Stimulated activated CD4-positive, alpha-beta T cell treated with anti-CD3 and anti-CD28 coated beads, TNF-alpha, amount 100 ng/mL, for 24 hours (primary cell): ENCODE results near the gene HLA-DRA.

Source experiments
- DNase-seq, 3 experiments: peaks; one replicate each; pipeline ENCODE4 v3.0.0-alpha.2; 2020; ENCODE audit warnings: low read depth in 3 of 3

The HLA-DRA gene

DNA sequence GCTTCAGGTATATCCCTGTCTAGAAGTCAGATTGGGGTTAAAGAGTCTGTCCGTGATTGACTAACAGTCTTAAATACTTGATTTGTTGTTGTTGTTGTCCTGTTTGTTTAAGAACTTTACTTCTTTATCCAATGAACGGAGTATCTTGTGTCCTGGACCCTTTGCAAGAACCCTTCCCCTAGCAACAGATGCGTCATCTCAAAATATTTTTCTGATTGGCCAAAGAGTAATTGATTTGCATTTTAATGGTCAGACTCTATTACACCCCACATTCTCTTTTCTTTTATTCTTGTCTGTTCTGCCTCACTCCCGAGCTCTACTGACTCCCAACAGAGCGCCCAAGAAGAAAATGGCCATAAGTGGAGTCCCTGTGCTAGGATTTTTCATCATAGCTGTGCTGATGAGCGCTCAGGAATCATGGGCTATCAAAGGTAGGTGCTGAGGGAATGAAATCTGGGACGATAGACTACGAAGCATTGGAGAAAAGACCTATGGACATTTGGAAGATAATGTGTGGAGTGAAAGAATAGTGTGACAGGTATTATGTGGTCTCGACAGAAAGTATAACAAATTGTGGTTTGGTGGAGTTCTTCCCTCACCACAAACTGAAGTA, at the start of gene HLA-DRA:
TSS of gene HLA-DRA (plus strand) at position 286 of the 613 bp plus-strand sequence. CDS start at position 350, 64 bp downstream.
- DNase-seq, result peak in 1 of 3 experiments; percentile 29

DNA sequence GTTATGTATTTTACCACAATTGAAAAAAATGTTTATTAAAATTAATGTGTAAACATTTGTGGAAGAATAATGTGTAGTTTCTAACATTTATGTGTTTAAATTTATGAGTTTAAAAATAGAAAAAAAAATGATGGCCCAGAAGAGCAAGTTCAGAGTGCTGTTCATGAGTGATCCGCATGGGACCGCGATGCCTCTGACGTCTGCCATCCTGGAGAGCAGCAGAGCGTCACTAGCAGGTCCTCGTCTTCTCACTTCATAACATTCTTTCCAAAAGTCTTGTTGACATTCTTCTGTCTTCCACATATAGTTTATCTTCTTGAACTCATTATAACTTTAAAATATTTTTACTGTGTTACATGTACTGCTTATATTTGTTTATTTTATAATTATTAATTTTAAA, 48.2 kb upstream of the HLA-DRA start:
- no peak for DNase-seq

DNA sequence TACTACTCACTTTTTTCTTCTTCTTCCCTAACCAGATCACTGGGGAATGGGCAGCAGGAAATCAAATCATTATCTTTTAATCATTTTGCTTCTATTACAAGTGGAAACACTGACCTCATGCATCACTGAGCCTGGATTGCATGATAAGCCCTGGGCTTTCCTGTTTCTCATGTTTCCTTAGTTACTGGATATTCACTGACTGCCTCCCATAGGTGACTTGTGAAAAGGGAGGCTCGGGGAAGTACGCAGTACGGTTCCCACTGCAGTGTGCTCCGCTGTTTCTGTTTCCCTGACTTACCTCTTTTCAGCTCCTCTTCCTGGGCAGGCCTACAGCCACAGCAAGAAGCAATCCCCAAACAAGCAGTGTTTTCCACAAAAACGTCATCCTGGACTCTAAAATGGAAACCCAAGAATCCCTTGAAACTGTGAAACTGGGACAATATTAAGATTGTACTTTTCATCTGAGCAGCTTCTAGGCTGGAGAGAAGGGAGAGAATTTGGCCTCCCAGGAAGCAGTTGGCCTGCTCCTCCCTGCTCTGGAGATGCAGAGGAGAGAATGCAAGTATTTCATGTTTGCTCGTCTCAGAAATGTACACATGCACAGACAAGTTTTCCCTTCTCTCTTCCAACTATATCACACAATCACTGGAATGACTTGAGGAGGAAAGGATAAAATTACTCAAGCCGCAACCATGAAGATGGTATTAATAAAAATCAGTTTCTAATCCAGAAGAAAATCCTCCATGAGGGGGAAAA, 45.8 kb upstream of the HLA-DRA start:
- DNase-seq, result no peak

DNA sequence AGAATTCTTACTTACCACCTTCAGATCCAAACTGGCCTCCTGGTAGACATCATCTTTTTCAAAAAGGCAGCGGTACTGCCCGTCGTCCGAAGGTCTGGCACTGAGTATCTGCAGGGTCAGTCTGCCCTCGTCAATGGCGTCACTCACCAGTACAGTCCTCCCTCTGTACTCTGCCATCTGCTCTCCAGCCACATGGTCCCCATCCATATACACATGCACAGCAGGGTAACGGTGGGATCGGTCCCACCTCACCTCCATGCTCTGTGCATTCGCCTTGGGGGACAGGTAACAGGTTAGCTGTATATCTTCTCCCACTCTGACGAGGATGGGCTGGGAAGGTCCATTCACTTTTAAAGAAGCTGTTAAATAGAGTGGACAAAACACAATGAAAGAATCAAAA, 43.7 kb upstream of the HLA-DRA start:
- no peak for DNase-seq

DNA sequence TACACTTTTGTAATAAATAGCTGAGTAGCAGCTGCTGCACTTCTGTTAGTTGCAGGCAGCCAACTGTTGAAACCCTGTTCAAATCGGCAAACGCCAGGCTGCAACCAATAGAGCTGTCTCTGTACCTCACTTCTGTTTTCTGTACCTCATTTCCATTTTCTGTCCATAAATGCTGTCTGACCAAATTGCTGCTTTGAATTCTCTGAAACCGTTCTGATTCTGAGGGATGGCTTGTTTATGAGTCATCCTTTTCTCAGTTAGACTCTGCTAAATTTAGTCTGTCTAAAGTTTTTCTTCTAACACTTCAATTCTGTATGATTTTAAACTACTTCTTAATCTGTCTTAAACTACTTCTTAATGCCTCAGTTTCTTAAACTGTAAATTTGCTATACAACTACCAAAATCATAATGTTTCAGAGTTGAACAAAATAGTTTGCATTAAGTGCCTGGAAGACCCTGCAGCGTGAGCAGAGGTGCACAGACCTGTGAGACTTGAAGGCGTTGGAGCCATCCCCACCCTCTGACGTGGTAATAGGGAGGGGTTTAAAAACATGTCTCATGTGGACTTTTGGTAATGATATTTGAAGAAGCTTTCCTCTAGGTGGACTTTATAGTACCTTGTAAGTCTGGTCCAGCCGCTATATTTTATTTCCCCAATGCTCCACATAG, 42.3 kb upstream of the HLA-DRA start:
- no peak for DNase-seq

DNA sequence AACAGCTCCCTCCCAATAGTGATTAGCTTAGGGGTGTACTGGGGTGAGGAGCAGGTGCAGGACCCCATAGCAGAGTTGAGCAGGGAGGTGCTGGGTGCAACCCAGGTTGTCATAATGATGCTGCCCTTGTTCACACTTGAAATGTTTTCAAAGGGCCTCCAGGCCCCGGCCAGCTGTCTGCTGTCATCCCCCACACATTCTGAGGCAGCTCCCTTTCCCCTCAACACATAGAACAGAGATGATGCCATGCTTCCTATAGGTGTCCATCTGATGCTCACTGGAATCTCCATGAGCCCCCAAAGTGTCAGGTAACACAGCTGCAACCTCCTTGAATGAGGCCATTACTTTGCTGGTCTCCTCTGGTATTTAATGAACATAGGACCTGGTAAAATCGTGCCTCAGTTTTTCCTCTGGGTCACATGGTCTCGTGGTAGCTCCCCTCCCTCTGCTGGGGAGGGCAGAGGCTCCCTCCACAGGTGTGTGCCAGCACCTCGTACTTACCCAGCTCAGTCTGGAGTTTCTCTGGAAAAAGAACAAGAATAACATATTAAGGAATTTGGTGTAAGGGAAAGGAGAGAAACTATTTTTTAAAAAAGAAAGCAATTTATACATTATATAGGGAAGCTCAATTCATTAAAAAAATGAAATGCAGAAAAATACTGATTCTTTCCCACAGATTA, 38.3 kb upstream of the HLA-DRA start:
- no peak for DNase-seq

DNA sequence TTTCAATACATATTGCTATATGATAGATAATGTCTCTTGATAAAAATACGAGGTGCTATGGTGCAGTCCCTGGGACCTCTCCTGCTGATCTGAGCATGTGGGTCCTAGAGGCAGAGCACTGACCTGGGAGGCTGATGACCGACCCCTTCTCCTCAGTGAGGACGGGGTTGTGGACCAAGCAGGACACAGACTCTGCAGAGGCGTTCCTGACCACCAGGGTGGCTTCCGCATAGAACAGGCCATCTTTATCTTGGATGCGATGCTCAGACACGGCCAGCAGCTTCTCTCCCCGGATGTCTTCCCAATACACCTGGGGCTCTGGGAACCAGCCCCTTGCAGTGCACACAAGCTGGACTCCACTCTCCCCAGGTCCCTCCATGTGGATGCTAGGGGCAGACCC, 36.9 kb upstream of the HLA-DRA start:
- no peak for DNase-seq

DNA sequence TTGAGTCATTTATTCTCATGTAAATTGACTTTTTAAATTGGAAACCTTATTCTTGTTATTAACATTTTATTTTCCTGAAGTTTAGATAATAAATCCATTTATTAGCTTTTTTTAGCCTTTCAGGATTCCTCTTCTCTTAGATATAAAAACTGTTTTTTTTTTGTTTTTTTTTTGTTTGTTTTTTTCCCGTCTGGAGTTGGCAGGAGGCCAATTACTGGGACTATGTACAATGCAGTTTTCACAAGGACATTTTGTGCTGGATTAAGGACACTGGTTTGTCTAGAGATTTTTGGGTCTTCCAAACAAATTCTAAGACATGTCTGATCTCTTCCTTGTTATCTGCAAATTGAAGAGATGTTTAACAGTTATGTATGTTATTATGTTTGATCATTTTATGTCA, 34.0 kb upstream of the HLA-DRA start:
- DNase-seq, result no peak

DNA sequence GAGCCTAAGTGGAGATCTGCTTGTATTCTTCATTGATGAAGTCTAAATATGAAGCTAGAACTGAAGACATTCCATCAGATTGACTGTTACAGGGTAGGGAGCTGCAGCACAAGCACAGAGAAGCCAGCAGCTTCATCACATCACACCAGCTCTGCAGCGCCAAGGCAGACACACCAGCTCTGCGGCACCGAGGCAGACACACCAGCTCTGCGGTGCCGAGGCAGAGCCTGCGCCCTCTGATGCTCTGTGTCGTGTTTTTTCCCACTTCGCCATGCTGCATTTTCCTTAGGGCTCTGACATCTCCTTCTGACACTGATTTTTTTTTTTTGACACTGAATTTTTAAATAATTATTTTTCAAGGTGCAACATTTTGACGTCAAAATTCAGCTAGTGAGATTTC, 33.5 kb upstream of the HLA-DRA start:
- no peak for DNase-seq

DNA sequence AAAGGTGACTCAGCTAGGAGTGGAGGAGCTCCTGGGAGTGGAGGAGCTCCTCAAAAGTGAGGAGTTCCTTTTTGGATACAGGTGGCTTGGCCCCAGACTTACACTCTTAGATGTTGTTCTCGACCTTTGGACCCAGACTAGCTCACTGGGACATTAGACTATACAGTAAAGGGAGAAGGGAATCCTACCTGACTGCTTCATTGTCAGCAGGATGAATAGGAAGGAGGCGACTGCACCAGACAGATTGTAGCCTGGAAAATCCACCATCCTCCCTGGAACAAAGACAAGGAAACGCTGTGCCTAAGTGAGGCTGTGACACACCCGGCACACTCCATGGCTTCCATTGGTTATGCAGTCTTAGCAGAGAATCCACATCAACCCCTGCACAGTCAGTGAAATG, 32.8 kb upstream of the HLA-DRA start, which contains the start of gene BTNL2:
TSS of gene BTNL2 (minus strand) at position 325 of the 400 bp plus-strand sequence. CDS start at position 267, 58 bp downstream.
- DNase-seq, result no peak

DNA sequence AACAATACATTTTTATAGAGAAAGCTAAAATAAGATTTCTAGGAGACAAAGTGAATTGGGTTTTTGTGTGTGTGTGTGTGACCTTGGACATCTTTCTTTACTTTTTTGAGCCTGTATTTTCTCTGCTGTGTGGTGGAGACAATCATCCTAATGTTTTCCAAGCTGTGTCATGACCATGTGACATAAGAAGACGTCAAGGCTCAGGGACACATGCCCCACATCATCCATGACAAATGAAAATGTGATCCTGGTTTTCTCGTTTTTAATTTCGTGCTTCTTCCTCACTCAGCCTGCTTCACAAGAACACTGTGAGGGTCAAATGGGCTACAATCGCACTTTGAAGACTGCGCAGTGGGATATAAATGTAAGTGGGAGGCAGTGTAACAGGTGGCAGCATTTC, 28.8 kb upstream of the HLA-DRA start:
- DNase-seq, result no peak

DNA sequence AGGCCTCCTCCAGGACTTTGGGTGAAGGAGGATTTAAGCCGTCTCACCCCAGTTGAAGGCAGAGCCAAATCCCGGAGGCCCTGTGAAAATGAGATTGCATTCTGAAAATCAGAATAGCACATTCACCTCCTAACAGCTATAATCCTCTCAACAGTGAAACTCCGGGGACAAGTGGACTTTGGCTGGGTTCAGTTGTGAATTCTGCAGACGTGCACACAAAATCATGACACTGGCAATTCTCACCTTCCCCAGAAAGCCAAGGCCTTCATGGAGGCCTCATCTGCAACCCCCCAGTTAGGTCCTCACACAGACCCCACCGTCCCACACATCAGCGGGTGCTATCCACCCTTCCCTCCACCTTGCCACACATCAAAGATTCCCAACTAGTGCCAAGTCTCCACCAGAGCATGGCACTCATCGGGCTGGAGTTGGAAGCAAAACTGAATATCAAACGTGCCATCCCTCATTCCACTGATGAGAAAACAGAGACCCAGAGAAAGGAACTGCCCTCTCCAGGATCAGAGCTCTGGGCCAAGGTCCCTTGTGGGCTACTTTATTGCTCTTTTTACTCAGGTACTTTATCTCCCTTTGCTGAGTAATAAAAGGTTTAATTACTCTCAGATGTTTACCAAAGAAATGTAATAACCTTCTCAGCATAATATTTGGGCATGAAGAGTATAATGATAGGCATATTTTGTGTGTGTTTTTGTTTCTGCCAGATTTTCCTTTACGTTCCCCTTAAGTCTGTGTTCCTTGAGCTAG, 27.9 kb upstream of the HLA-DRA start:
- no peak for DNase-seq

DNA sequence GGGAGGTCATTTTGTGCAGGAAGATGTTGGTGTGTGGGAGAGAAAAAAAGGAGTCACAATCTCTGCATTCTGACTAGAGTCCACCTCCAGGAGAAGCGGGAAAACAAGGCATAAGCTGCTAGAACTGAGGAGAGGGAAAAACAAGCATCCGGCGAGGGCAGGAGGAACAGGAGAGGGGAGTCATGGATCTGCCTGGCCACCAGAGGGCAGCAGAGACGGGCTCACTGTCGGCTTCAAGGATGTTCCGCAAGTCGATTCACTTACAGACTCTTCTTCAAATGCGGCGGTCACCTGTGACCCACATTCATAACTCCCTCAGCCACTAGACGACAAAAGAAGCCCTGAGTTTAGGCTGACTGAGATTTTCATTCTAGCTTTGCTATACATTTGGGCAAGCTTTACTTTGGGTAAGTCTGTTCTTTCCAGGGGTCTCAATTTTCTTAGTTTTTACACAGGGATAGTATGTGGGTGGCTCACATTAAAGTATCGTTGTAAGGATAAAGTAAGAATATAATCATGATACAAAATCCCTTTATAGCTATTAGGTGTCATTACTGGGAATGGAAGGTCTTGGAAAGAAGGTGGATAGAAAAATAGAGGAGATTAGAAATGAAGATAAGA, 26.1 kb upstream of the HLA-DRA start:
- peak; percentile 75 to 80 (median 76) for DNase-seq

DNA sequence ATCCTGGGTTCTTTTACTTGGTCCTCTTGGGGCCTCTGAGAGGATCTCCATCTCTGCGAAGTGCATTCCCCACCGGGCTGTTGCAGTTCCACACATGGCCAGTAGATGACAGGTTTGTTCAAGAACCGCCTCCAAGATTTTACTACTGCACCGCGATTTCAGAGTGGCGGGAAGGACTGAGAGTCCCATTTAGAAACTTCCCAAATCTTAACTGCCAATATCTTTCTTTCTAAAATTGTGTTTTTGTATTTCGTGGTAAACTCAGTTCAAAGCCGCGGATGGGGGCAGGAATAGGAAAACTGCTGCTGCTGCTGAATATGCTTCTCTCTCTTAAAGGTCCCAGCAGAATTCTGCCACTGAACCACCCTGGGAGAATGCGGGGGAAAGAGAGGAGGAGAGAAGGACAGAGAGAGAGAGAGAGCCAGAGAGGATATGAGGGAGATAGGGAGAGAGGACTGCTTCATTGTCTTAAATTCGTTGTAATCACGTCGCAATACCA, 24.1 kb upstream of the HLA-DRA start:
- DNase-seq, result peak; percentile 50 to 74 (median 71)

DNA sequence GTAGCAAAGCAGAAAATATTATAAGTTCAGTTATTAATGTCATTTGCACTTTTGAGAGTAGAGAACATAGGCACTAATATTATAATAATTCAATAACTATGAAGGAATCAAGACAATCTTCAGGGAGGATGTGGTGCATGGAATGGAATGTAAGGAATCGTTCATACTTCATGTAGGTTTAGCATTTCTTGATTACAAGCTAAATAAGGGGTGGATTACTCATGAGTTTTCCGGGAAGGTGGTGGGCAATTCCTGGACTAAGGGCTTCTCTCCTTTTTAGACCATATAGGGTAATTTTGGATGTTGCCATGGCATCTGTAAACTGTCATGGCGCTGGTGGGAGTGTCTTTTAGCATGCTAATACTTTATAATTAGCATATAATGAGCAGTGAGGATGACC, 23.7 kb upstream of the HLA-DRA start:
- DNase-seq, result no peak

DNA sequence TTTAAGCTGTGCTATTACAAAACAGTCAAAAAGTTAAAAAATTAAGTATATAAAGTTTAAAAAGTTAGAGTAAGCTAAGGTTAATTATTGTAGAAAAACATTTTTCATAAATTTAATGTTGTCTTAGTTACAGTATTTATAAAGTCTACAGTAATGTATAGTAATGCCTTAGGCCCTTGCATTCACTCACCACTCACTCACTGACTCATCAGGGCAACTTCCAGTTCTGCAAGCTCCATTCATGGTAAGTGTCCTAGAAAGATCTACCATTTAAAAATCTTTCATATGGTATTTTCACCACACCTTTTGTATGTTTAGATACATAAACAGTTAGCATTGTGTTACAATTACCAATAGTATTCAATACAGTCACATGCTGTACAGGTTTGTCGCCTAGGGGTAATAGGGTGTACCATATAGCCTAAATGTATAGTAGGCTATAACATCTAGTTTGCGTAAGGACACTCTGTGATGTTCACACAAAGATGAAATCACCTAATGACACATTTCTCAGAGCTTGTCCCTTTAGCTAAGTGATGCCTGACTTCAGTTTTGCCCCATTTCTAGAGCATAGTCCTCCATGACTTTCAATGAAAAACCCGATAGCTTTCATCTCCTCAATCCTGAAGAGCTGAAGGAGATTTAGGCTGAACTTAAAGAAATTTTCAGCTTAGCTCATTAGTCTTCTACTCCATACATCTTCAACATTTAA, 14.9 kb upstream of the HLA-DRA start:
- no peak for DNase-seq

DNA sequence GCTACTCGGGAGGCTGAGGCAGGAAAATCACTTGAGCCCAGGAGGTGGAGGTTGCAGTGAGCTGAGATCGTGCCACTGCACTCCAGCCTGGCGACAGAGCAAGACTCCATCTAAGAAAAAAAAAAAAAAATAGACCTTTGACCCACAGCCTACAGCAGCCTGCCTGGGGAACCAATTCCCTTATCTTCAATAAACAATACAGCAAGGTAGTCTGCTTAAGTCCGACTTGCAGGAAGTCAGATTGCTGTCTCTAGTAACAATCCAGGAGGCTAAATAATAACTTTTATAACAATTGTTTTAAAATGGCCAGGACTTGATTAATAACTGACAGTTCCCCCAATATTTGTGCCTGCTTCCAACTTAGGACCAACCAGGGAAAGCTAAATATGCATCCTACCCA, 13.3 kb upstream of the HLA-DRA start:
- no peak for DNase-seq

DNA sequence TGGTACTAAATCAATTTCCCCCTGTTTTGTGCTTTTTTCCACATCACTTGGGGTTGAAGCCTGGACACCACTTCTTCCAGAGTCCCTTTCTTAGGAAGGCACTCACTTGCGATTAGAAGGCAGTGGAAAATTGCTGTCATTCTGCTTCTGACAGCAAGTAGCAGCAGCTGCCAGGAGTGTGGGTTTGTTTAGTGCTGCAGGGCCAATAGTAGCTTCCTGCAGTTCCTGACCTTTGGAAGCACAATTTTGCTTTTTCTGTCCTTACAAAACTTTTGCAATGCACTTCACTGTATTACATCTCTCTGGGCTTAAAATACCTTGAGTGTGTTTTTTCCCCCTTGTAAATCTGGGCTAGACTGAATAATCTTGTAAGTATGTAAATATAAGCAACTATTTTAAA, 12.5 kb upstream of the HLA-DRA start:
- no peak for DNase-seq

DNA sequence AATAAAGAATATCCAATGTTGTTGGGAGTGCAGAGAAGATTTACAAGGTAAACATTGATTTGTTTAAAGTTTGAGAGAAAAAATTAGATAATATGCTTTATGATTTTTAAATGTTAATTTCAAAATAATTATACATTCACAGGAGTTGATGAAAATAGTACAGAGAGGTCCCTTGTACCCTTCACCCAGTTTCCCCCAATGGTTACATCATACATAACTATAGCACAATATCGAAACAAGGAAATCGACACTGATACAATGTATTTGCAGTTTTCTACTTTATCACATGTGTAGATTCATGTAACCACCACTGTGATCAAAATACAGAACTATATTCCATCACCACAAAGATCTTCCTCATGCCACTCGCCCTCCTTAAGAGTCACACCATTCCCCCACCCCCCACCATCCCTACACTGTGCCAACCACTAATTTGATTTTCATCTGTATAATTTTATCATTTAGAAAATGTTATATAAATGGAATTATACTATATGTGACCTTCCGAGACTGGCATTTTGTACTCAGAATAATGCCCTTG, 11.7 kb upstream of the HLA-DRA start:
- no peak for DNase-seq

DNA sequence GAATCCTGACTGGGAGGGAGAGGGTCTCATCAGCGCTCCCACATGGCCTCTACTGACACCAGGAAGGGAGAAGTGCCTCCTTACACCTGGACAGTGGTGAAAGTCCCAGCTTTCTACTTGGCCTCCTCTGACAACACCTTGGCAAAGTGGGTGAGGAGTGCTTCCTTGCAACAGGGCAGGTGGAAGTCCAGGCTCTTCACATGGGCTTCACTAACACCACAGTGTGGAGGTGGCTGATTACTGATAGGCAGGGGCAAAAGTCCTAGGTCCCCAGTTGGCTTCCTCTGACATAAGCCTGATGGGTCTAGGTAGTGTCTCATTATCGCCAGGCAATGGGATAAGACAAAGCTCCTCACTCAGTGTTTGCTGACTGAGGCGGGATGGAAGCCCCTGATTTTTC, 9.5 kb upstream of the HLA-DRA start:
- no peak for DNase-seq
